Measurements from ENCODE around the gene CEP128.

DNA sequence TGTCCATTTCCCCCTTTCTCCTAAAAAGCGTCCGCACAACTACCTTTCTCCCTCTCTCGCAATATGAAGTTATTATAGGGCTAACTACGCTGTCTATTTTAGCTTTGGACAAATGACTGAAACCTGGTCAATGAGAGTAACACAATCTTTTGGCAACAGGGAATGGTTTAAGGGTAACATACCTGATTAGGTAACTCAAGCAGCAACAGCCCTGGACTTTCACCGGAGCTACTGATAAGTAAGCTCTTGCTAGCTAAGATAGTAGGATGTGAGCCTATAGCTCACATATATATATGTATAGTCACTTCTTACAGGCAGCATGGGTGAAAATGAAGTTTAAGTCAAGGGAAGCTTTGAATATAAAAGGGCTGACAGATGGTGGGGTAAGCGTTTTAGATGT is 313.0 kb downstream of the CEP128 start:
- TF ChIP-seq CDX4 (CRISPR knock-in tag; IDR thresholded peaks at IDR 0.05; ENCODE audit: borderline replicate concordance): no peak
- no peak for TF ChIP-seq USF2 (CRISPR knock-in tag; IDR thresholded peaks at IDR 0.05)
- TF ChIP-seq, protein P1, sequence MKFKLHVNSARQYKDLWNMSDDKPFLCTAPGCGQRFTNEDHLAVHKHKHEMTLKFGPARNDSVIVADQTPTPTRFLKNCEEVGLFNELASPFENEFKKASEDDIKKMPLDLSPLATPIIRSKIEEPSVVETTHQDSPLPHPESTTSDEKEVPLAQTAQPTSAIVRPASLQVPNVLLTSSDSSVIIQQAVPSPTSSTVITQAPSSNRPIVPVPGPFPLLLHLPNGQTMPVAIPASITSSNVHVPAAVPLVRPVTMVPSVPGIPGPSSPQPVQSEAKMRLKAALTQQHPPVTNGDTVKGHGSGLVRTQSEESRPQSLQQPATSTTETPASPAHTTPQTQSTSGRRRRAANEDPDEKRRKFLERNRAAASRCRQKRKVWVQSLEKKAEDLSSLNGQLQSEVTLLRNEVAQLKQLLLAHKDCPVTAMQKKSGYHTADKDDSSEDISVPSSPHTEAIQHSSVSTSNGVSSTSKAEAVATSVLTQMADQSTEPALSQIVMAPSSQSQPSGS (CRISPR knock-in tag; IDR thresholded peaks at IDR 0.05; ENCODE audit: borderline replicate concordance, low read depth): no peak
- no peak for TF ChIP-seq ZBTB21 (CRISPR knock-in tag; IDR thresholded peaks at IDR 0.05; ENCODE audit: borderline replicate concordance)
- no peak for TF ChIP-seq JAZF1 (CRISPR knock-in tag; IDR thresholded peaks at IDR 0.05)
- no peak for TF ChIP-seq NFYB (CRISPR knock-in tag; conservative IDR thresholded peaks at IDR 0.05; ENCODE audit: low read depth)
- TF ChIP-seq CTCF (IDR thresholded peaks at IDR 0.05): no peak
- TF ChIP-seq, protein P2, sequence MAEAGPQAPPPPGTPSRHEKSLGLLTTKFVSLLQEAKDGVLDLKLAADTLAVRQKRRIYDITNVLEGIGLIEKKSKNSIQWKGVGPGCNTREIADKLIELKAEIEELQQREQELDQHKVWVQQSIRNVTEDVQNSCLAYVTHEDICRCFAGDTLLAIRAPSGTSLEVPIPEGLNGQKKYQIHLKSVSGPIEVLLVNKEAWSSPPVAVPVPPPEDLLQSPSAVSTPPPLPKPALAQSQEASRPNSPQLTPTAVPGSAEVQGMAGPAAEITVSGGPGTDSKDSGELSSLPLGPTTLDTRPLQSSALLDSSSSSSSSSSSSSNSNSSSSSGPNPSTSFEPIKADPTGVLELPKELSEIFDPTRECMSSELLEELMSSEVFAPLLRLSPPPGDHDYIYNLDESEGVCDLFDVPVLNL (CRISPR knock-in tag; IDR thresholded peaks at IDR 0.05; ENCODE audit: borderline replicate concordance, low read depth): no peak
- TF ChIP-seq PRRX2 (CRISPR knock-in tag; IDR thresholded peaks at IDR 0.05): no peak
- TF ChIP-seq IRF1 (CRISPR knock-in tag; IDR thresholded peaks at IDR 0.05): no peak
- no peak for TF ChIP-seq HMGXB4 (CRISPR knock-in tag; IDR thresholded peaks at IDR 0.05)

Measured in WTC11 (cell line).